HepG2 (cell line): Measurements from ENCODE around the gene RINL. TPM values are rescaled to one million over a fixed set of nuclear protein-coding genes. Genes with fewer than 3 reads are reported as not detected.

Experiments
- CC2D1A ChIP-seq: sonication (generic); formaldehyde crosslinking; IDR thresholded peaks from 2 replicates; pipeline ENCODE4 v1.8.1; 2023; ENCODE audit warnings: mild to moderate bottlenecking, missing genetic modification reagents
- CEBPB ChIP-seq: IDR thresholded peaks from 2 replicates; pipeline ENCODE4 v1.6.1; 2011; ENCODE audit warnings: low read depth, low read length, improper control_type of control experiment, borderline replicate concordance
- E2F1 ChIP-seq: sonication (generic); formaldehyde crosslinking; IDR thresholded peaks from 2 replicates; pipeline ENCODE4 v1.5.0; 2020; ENCODE audit warnings: missing genetic modification reagents
- KAT8 ChIP-seq: IDR thresholded peaks from 2 replicates; pipeline ENCODE4 v1.6.1; 2016; ENCODE audit warnings: missing genetic modification reagents, missing compliant biosample characterization
- MAFK ChIP-seq, 2 experiments: IDR thresholded peaks in 1 of 2; conservative IDR thresholded peaks in 1 of 2; 2 replicates each; pipeline ENCODE4 v1.6.1; 2011; ENCODE audit warnings: improper control_type of control experiment in 2 of 2, low read length in 2 of 2
- MTF2 ChIP-seq: sonication (generic); formaldehyde crosslinking; IDR thresholded peaks from 2 replicates; pipeline ENCODE4 v1.5.0; 2020; ENCODE audit warnings: missing genetic modification reagents, borderline replicate concordance
- NR2F6 ChIP-seq, 2 experiments: IDR thresholded peaks; 2 replicates each; pipeline ENCODE4 v1.6.1; 2016; ENCODE audit warnings: antibody characterized with exemption in 1 of 2, mild to moderate bottlenecking in 1 of 2
- PHF5A ChIP-seq: IDR thresholded peaks from one replicate; pipeline ENCODE4 v1.6.1; 2018; ENCODE audit warnings: low read depth, missing genetic modification reagents; ENCODE audit not compliant: unreplicated experiment
- RFXANK ChIP-seq: IDR thresholded peaks from 2 replicates; pipeline ENCODE4 v1.6.1; 2016
- SKI ChIP-seq: fragments of 450-650 bp; IDR thresholded peaks from one replicate; pipeline ENCODE4 v1.6.1; 2018; ENCODE audit warnings: mild to moderate bottlenecking; ENCODE audit not compliant: partially characterized antibody
- SP5 ChIP-seq: IDR thresholded peaks from 2 replicates; pipeline ENCODE4 v1.6.1; 2016; ENCODE audit warnings: low read depth, borderline replicate concordance
- ZFP36L1 ChIP-seq: sonication (generic); formaldehyde crosslinking; IDR thresholded peaks from 2 replicates; pipeline ENCODE4 v1.8.0; 2022; ENCODE audit warnings: mild to moderate bottlenecking, missing genetic modification reagents, moderate library complexity
- ZHX2 ChIP-seq, 2 experiments: sonication (generic) in 1 of 2; formaldehyde crosslinking in 1 of 2; IDR thresholded peaks; 2 replicates each; pipeline versions ENCODE4 v1.6.1 to v1.9.0; 2014 to 2022; ENCODE audit warnings: antibody characterized with exemption in 1 of 2, borderline replicate concordance in 1 of 2, inconsistent platforms in 1 of 2, low read depth in 1 of 2, missing genetic modification reagents in 1 of 2
- ZSCAN5A ChIP-seq: sonication (generic); formaldehyde crosslinking; IDR thresholded peaks from 2 replicates; pipeline ENCODE4 v1.8.0; 2022; ENCODE audit warnings: mild to moderate bottlenecking, missing genetic modification reagents, borderline replicate concordance
- polyA plus RNA-seq, 8 experiments: library from polyadenylated mRNA; depleted of rRNA in 3 of 8; stranded (reverse) in 7 of 8; unstranded in 1 of 8; fragments of >200 nt; fragmentation: Illumina TruSeq in 4 of 8; extraction: Trizol in 4 of 8; gene quantifications; 2 replicates each; pipeline versions ENCODE4 v1.2.1 to v1.2.3, GENCODE V29; 2011 to 2016; ENCODE audit warnings: low read depth in 4 of 8, missing spikeins in 1 of 8, mixed read lengths in 1 of 8; ENCODE audit not compliant: insufficient read depth in 1 of 8
- total RNA-seq, 5 experiments: library from RNA; depleted of rRNA; stranded (reverse); fragments of >200 nt; fragmentation: Illumina TruSeq; extraction: Trizol; gene quantifications; 2 replicates each; pipeline ENCODE4 v1.2.3, GENCODE V29; 2016; ENCODE audit warnings: low read depth in 1 of 5
- TF ChIP-seq, protein P1 (sequence below): sonication (generic); formaldehyde crosslinking; conservative IDR thresholded peaks from 2 replicates; pipeline ENCODE4 v1.8.0; 2022; ENCODE audit warnings: mild to moderate bottlenecking, moderate library complexity, missing genetic modification reagents
- TF ChIP-seq, protein P2 (sequence below): sonication (generic); formaldehyde crosslinking; IDR thresholded peaks from 2 replicates; pipeline ENCODE4 v1.8.0; 2022; ENCODE audit warnings: missing genetic modification reagents, mild to moderate bottlenecking, inconsistent platforms, borderline replicate concordance

RINL gene
- total and polyA plus RNA-seq, 2 of the 13 experiments (the other 11 are each of a cell fraction or from before 2014, with no cell fraction given) = 11.4 to 18.0 TPM

DNA sequence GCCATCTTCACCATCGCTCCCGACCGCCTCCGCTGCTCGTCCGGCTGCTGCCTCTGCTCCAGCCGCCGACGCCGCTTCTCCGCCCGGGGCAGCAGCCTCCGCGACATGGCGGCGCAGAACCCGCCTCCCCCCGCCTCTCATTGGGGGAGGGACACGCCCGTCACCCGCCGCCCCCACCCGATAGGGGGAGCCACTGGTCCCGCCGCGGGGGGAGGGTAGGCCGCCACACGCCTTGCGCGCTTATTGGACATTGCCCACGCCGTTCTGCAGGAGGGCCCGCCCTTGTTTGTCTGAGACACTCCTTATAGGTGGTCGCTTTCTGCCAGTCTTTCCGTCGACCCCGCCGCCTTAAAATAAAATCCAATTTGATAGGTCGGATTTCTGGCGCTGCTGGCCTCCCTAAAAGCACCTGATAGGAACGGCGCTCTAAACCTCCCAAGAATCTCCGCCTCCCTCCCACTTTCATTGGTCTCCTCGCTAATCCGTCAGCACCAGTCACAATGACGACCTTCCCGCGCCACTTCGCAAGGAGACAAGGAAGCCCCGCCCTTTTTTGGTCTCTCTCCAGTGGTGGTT, 28.1 kb downstream of the RINL start, which contains the start of gene HNRNPL (continued):
- no peak for TF ChIP-seq NR2F6 (IDR thresholded peaks at IDR 0.05)
- peak; percentile 7; the same call in 1 of the 2 replicates for TF ChIP-seq NR2F6 (CRISPR knock-in tag; IDR thresholded peaks at IDR 0.05)
- no peak for TF ChIP-seq CEBPB
- TF ChIP-seq PHF5A (CRISPR knock-in tag) = peak; percentile 83
- TF ChIP-seq CC2D1A (CRISPR knock-in tag) = no peak
- no peak for TF ChIP-seq MTF2 (CRISPR knock-in tag)
- no peak for TF ChIP-seq KAT8 (CRISPR knock-in tag)
- TF ChIP-seq ZSCAN5A (CRISPR knock-in tag) = no peak
- TF ChIP-seq, protein P1, sequence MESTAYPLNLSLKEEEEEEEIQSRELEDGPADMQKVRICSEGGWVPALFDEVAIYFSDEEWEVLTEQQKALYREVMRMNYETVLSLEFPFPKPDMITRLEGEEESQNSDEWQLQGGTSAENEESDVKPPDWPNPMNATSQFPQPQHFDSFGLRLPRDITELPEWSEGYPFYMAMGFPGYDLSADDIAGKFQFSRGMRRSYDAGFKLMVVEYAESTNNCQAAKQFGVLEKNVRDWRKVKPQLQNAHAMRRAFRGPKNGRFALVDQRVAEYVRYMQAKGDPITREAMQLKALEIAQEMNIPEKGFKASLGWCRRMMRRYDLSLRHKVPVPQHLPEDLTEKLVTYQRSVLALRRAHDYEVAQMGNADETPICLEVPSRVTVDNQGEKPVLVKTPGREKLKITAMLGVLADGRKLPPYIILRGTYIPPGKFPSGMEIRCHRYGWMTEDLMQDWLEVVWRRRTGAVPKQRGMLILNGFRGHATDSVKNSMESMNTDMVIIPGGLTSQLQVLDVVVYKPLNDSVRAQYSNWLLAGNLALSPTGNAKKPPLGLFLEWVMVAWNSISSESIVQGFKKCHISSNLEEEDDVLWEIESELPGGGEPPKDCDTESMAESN = no peak
- TF ChIP-seq E2F1 (CRISPR knock-in tag) = peak; percentile 82
- peak; percentile 59 for TF ChIP-seq ZHX2 (IDR thresholded peaks at IDR 0.05; ENCODE audit: low read depth)
- no peak for TF ChIP-seq ZHX2 (CRISPR knock-in tag; IDR thresholded peaks at IDR 0.05; ENCODE audit: borderline replicate concordance)
- TF ChIP-seq SP5 (CRISPR knock-in tag) = peak; percentile 55; the same call in 1 of the 2 replicates
- no peak for TF ChIP-seq MAFK (conservative IDR thresholded peaks at IDR 0.05 in 1 of 2, IDR thresholded peaks at IDR 0.05 in 1 of 2; ENCODE audit: low read length in 2 of 2)
- peak; percentile 23 for TF ChIP-seq SKI
- TF ChIP-seq, protein P2, sequence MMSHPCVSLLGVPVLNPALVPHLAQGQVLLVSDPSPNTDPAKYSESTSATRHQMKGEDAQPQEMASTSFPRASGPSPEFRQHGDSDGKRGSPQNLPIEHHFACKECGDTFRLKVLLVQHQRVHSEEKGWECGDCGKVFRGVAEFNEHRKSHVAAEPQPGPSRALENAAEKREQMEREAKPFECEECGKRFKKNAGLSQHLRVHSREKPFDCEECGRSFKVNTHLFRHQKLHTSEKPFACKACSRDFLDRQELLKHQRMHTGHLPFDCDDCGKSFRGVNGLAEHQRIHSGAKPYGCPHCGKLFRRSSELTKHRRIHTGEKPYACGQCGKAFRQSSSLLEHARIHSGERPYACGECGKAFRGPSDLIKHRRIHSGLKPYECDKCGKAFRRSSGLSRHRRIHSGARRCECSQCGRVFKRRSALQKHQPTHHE (CRISPR knock-in tag) = no peak
- TF ChIP-seq ZFP36L1 = no peak; the same call in none of the 2 replicates
- peak; percentile 80; the same call in 1 of the 2 replicates for TF ChIP-seq RFXANK (CRISPR knock-in tag)
